Activated CD8-positive, alpha-beta memory T cell treated with anti-CD3 and anti-CD28 coated beads, Interleukin-2, amount 10 ng/mL, durations not matched to agents 7 days and 5 days (primary cell): Measurements from ENCODE around the gene TSKS. TPM values are rescaled to one million over a fixed set of nuclear protein-coding genes. Genes with fewer than 3 reads are reported as not detected.
"Not testable (repeated sequence)": the region's sequence is repeated elsewhere in the genome, so short reads cannot be mapped to it uniquely, and the experiment has no call there.

Source experiments
- ATAC-seq: fragments of 150-1000 bp; cut with Tn5 transposase; one replicate; pipeline ENCODE4 v1.10.0; 2021; ENCODE audit warnings: moderate library complexity
- CTCF ChIA-PET: fragments of 350-600 bp; sonication (Branson Sonifier 250); formaldehyde crosslinking; loops from one replicate; lab custom pipeline; 2021; ENCODE audit warnings: antibody characterized with exemption; lab: Charles Lee
- DNase-seq: peaks from one replicate; pipeline ENCODE4 v3.0.0-alpha.2; 2020
- H3K27ac Mint-ChIP-seq: one replicate; pipeline ENCODE4 v1.8.0; 2021; ENCODE audit warnings: mild to moderate bottlenecking, mixed read lengths
- H3K27me3 Mint-ChIP-seq: one replicate; pipeline ENCODE4 v1.8.0; 2021; ENCODE audit warnings: mixed read lengths
- H3K36me3 Mint-ChIP-seq: one replicate; pipeline ENCODE4 v1.8.0; 2021; ENCODE audit warnings: mild to moderate bottlenecking, mixed read lengths
- H3K4me1 Mint-ChIP-seq: one replicate; pipeline ENCODE4 v1.8.0; 2021; ENCODE audit warnings: mixed read lengths
- H3K4me3 Mint-ChIP-seq: one replicate; pipeline ENCODE4 v1.8.0; 2021; ENCODE audit warnings: mild to moderate bottlenecking, moderate library complexity, mixed read lengths
- H3K9me3 Mint-ChIP-seq: one replicate; pipeline ENCODE4 v1.8.0; 2022; ENCODE audit warnings: low read depth, mixed read lengths
- total RNA-seq, 2 experiments: library from RNA; stranded (reverse); gene quantifications; one replicate each; pipeline ENCODE4 v1.2.3, GENCODE V29; 2021

The TSKS gene
- total RNA-seq, 2 experiments from 2014 or later = 0.47 to 1.3 TPM

GRCh38 chr19:49746206-49746958 lies 16.7 kb downstream of the TSKS start:
- H3K4me1 Mint-ChIP-seq = no peaks in the 10 kb centered on the region
- no peak overlapping the region for H3K27ac Mint-ChIP-seq
- ATAC-seq (peak; percentile 60), DNase-seq (peak; percentile 57)
- H3K9me3 Mint-ChIP-seq = no peaks in the 10 kb centered on the region
- no peak overlapping the region for H3K4me3 Mint-ChIP-seq
- H3K27me3 Mint-ChIP-seq = no peaks in the 10 kb centered on the region
- CTCF ChIA-PET = interaction anchor here (1.2 to 1.4 kb wide), 3 partner anchors 10 to 29 kb away, joined by 3 read pairs; no protein-coding TSS in a partner anchor
- no peaks in the 10 kb centered on the region for H3K36me3 Mint-ChIP-seq

- no peaks in the 10 kb centered on the region for H3K36me3 Mint-ChIP-seq
- H3K27ac Mint-ChIP-seq = no peak overlapping the region
- no peak overlapping the region for H3K4me3 Mint-ChIP-seq
- CTCF ChIA-PET = no interaction called here
- H3K4me1 Mint-ChIP-seq = peaks cover 2% of the 10 kb centered on the region
- H3K9me3 Mint-ChIP-seq = no peaks in the 10 kb centered on the region
- H3K27me3 Mint-ChIP-seq = no peaks in the 10 kb centered on the region
- ATAC-seq (no peak), DNase-seq (no peak)
Observed at GRCh38 chr19:49744946-49745381, 18.1 kb downstream of the TSKS start.

GRCh38 chr19:49741210-49741844 lies 21.8 kb downstream of the TSKS start:
- no peaks in the 10 kb centered on the region for H3K9me3 Mint-ChIP-seq
- H3K27me3 Mint-ChIP-seq = no peaks in the 10 kb centered on the region
- CTCF ChIA-PET = interaction anchor here (1.1 kb wide), 1 partner anchor 18 kb away, joined by 3 read pairs; no protein-coding TSS in a partner anchor
- ATAC-seq = no peak
- peaks cover 6% of the 10 kb centered on the region for H3K4me1 Mint-ChIP-seq
- H3K4me3 Mint-ChIP-seq = no peak overlapping the region
- no peak overlapping the region for H3K27ac Mint-ChIP-seq
- H3K36me3 Mint-ChIP-seq = no peaks in the 10 kb centered on the region
- DNase-seq = no peak

GRCh38 chr19:49739933-49740332 lies 23.2 kb downstream of the TSKS start:
- DNase-seq (no peak), ATAC-seq (no peak)
- no peak overlapping the region for H3K4me3 Mint-ChIP-seq
- H3K4me1 Mint-ChIP-seq = peaks cover 6% of the 10 kb centered on the region
- H3K27me3 Mint-ChIP-seq = peaks cover 5% of the 10 kb centered on the region
- CTCF ChIA-PET = no interaction called here
- no peak overlapping the region for H3K27ac Mint-ChIP-seq
- no peaks in the 10 kb centered on the region for H3K36me3 Mint-ChIP-seq
- H3K9me3 Mint-ChIP-seq = no peaks in the 10 kb centered on the region

- Mint-ChIP-seq H3K9me3 (no peaks in the 10 kb centered on the region), H3K4me1 (peaks cover 6% of the 10 kb centered on the region), H3K36me3 (no peaks in the 10 kb centered on the region), H3K4me3 (no peak overlapping the region), H3K27ac (no peak overlapping the region), H3K27me3 (peaks cover 5% of the 10 kb centered on the region)
- DNase-seq = no peak
- ATAC-seq = no peak
- CTCF ChIA-PET = no interaction called here
Observed at GRCh38 chr19:49739098-49739497, 24.0 kb downstream of the TSKS start.

- Mint-ChIP-seq H3K4me3 (no peak overlapping the region), H3K4me1 (peaks cover 6% of the 10 kb centered on the region), H3K27me3 (peaks cover 5% of the 10 kb centered on the region), H3K36me3 (no peaks in the 10 kb centered on the region), H3K9me3 (no peaks in the 10 kb centered on the region), H3K27ac (no peak overlapping the region)
- DNase-seq = no peak
- ATAC-seq = no peak
- CTCF ChIA-PET = no interaction called here
Observed at GRCh38 chr19:49738268-49738667, 24.8 kb downstream of the TSKS start.

- ATAC-seq = no peak
- no peaks in the 10 kb centered on the region for H3K27me3 Mint-ChIP-seq
- H3K27ac Mint-ChIP-seq = no peak overlapping the region
- DNase-seq = no peak
- no peaks in the 10 kb centered on the region for H3K9me3 Mint-ChIP-seq
- CTCF ChIA-PET = interaction anchor here (2.1 kb wide), 1 partner anchor 13 kb away, joined by 8 read pairs; no protein-coding TSS in a partner anchor
- H3K4me3 Mint-ChIP-seq = no peak overlapping the region
- H3K4me1 Mint-ChIP-seq = peaks cover 3% of the 10 kb centered on the region
- no peaks in the 10 kb centered on the region for H3K36me3 Mint-ChIP-seq
Observed at GRCh38 chr19:49730166-49730565, 32.9 kb downstream of the TSKS start.

GRCh38 chr19:49727217-49728030 lies 35.7 kb downstream of the TSKS start:
- CTCF ChIA-PET = no interaction called here
- no peak overlapping the region for H3K27ac Mint-ChIP-seq
- no peaks in the 10 kb centered on the region for H3K27me3 Mint-ChIP-seq
- peaks cover 3% of the 10 kb centered on the region for H3K4me1 Mint-ChIP-seq
- no peak for DNase-seq
- ATAC-seq = no peak
- H3K9me3 Mint-ChIP-seq = no peaks in the 10 kb centered on the region
- H3K36me3 Mint-ChIP-seq = no peaks in the 10 kb centered on the region
- H3K4me3 Mint-ChIP-seq = no peak overlapping the region

- H3K9me3 Mint-ChIP-seq, ATAC-seq, DNase-seq, H3K27me3 Mint-ChIP-seq, H3K36me3 Mint-ChIP-seq, H3K4me3 Mint-ChIP-seq: not testable (repeated sequence)
- H3K27ac Mint-ChIP-seq = peak overlapping the region; percentile 0
- H3K4me1 Mint-ChIP-seq = peaks cover 14% of the 10 kb centered on the region
- CTCF ChIA-PET = interaction anchor here (0.5 to 0.7 kb wide), 3 partner anchors 9 to 42 kb away, joined by 3 to 4 read pairs (median 4); partner anchors contain the start of gene PRMT1
Observed at GRCh38 chr19:49719420-49719819, 43.7 kb downstream of the TSKS start.

- H3K36me3 Mint-ChIP-seq = no peaks in the 10 kb centered on the region
- H3K4me1 Mint-ChIP-seq = peaks cover 14% of the 10 kb centered on the region
- H3K27ac Mint-ChIP-seq = peak overlapping the region; percentile 0
- H3K9me3 Mint-ChIP-seq = no peaks in the 10 kb centered on the region
- DNase-seq (no peak), ATAC-seq (no peak)
- CTCF ChIA-PET = interaction anchor here (0.5 to 0.8 kb wide), 3 partner anchors 9 to 114 kb away, joined by 3 to 4 read pairs (median 4); no protein-coding TSS in a partner anchor
- H3K27me3 Mint-ChIP-seq = no peaks in the 10 kb centered on the region
- no peak overlapping the region for H3K4me3 Mint-ChIP-seq
Observed at GRCh38 chr19:49718991-49719390, 44.1 kb downstream of the TSKS start.

- Mint-ChIP-seq H3K9me3 (no peaks in the 10 kb centered on the region), H3K27me3 (no peaks in the 10 kb centered on the region), H3K36me3 (no peaks in the 10 kb centered on the region), H3K4me3 (no peak overlapping the region), H3K27ac (peak overlapping the region; percentile 4), H3K4me1 (peaks cover 14% of the 10 kb centered on the region)
- CTCF ChIA-PET = interaction anchor here (0.6 to 2.8 kb wide), 10 partner anchors 13 to 131 kb away, joined by 3 to 14 read pairs (median 4); partner anchors contain the start of gene PTOV1
- DNase-seq (no peak), ATAC-seq (no peak)
Observed at GRCh38 chr19:49718511-49718910, 44.6 kb downstream of the TSKS start.

- DNase-seq (no peak), ATAC-seq (no peak)
- Mint-ChIP-seq H3K27me3 (no peaks in the 10 kb centered on the region), H3K9me3 (no peaks in the 10 kb centered on the region), H3K4me1 (peaks cover 14% of the 10 kb centered on the region), H3K4me3 (no peak overlapping the region), H3K27ac (peak overlapping the region; percentile 61), H3K36me3 (no peaks in the 10 kb centered on the region)
- CTCF ChIA-PET = interaction anchor here (1.0 to 2.8 kb wide), 2 partner anchors 34 to 133 kb away, joined by 3 to 14 read pairs; partner anchors contain the start of gene PTOV1
Observed at GRCh38 chr19:49716154-49716553, 47.0 kb downstream of the TSKS start.
